Liver (tissue), 9 donors: ENCODE measurements around the gene PLIN4. TPM values are rescaled to one million over a fixed set of nuclear protein-coding genes. Genes with fewer than 3 reads are reported as not detected.

Experiments
- DNase-seq: peaks from one replicate; pipeline ENCODE4 v3.0.0-alpha.2; 2017; ENCODE audit warnings: low spot score
- H3K27ac ChIP-seq, 2 donors: one replicate each; pipeline ENCODE4 v1.7.0; 2013; ENCODE audit warnings: inconsistent platforms in 2 of 2, low read length in 2 of 2, control low read depth in 1 of 2, low read depth in 1 of 2, mild to moderate bottlenecking in 1 of 2
- H3K27me3 ChIP-seq, 4 donors: one replicate each; pipeline versions ENCODE4 v1.6.1 to v1.7.0; 2013; ENCODE audit warnings: low read length in 3 of 4, inconsistent platforms in 1 of 4, mild to moderate bottlenecking in 1 of 4, moderate library complexity in 1 of 4; ENCODE audit not compliant: control insufficient read depth in 4 of 4, insufficient read depth in 4 of 4
- H3K36me3 ChIP-seq, 4 donors: one replicate each; pipeline versions ENCODE4 v1.6.1 to v1.7.0; 2013; ENCODE audit warnings: low read length in 3 of 4, mild to moderate bottlenecking in 3 of 4, low read depth in 1 of 4, moderate library complexity in 1 of 4; ENCODE audit not compliant: control insufficient read depth in 4 of 4, insufficient read depth in 3 of 4
- H3K4me1 ChIP-seq, 4 donors: one replicate each; pipeline versions ENCODE4 v1.6.1 to v1.7.0; 2013; ENCODE audit warnings: low read length in 3 of 4, mild to moderate bottlenecking in 3 of 4, moderate library complexity in 1 of 4; ENCODE audit not compliant: control insufficient read depth in 4 of 4, insufficient read depth in 4 of 4
- H3K4me3 ChIP-seq, 3 donors: one replicate each; pipeline versions ENCODE4 v1.6.1 to v1.7.0; 2013; ENCODE audit warnings: low read length in 3 of 3, control low read depth in 1 of 3, low read depth in 1 of 3, mild to moderate bottlenecking in 1 of 3
- H3K9ac ChIP-seq, 2 donors: one replicate each; pipeline ENCODE4 v1.7.0; 2013; ENCODE audit warnings: low read length in 2 of 2, mild to moderate bottlenecking in 2 of 2, moderate library complexity in 2 of 2, control low read depth in 1 of 2, low read depth in 1 of 2
- H3K9me3 ChIP-seq, 4 donors: one replicate each; pipeline versions ENCODE4 v1.6.1 to v1.7.0; 2013; ENCODE audit warnings: low read length in 3 of 4; ENCODE audit not compliant: control insufficient read depth in 4 of 4
- CTCF ChIP-seq: fragments of 150-350 bp; IDR thresholded peaks from 2 replicates; pipeline ENCODE4 v1.5.1; 2017; ENCODE audit warnings: improper control_type of control experiment, low read depth, low read length; ENCODE audit not compliant: missing input control
- EGR1 ChIP-seq, 2 donors: IDR thresholded peaks; 2 replicates each; pipeline ENCODE4 v1.6.1; 2016 to 2018; ENCODE audit warnings: antibody characterized with exemption in 2 of 2, low read depth in 2 of 2
- GABPA ChIP-seq, 2 donors: IDR thresholded peaks in 1 of 2; conservative IDR thresholded peaks in 1 of 2; 2 replicates each; pipeline ENCODE4 v1.6.1; 2016; ENCODE audit warnings: antibody characterized with exemption in 2 of 2, mild to moderate bottlenecking in 1 of 2, moderate library complexity in 1 of 2
- HNF4G ChIP-seq: IDR thresholded peaks from 2 replicates; pipeline ENCODE4 v1.6.1; 2016; ENCODE audit warnings: antibody characterized with exemption
- JUND ChIP-seq, 2 donors: IDR thresholded peaks; 2 replicates each; pipeline ENCODE4 v1.6.1; 2016; ENCODE audit warnings: antibody characterized with exemption in 2 of 2
- NR2F2 ChIP-seq: IDR thresholded peaks from 2 replicates; pipeline ENCODE4 v1.6.1; 2016; ENCODE audit warnings: antibody characterized with exemption
- RAD21 ChIP-seq, 2 donors: IDR thresholded peaks; 2 replicates each; pipeline ENCODE4 v1.6.1; 2016; ENCODE audit warnings: antibody characterized with exemption in 2 of 2, mild to moderate bottlenecking in 2 of 2
- RXRA ChIP-seq, 2 donors: IDR thresholded peaks; 2 replicates each; pipeline ENCODE4 v1.6.1; 2017 to 2018; ENCODE audit warnings: antibody characterized with exemption in 2 of 2, mild to moderate bottlenecking in 1 of 2
- SP1 ChIP-seq: IDR thresholded peaks from 2 replicates; pipeline ENCODE4 v1.6.1; 2018; ENCODE audit warnings: antibody characterized with exemption, mild to moderate bottlenecking
- TAF1 ChIP-seq: conservative IDR thresholded peaks from 2 replicates; pipeline ENCODE4 v1.6.1; 2016; ENCODE audit warnings: antibody characterized with exemption, mild to moderate bottlenecking
- YY1 ChIP-seq: IDR thresholded peaks from 2 replicates; pipeline ENCODE4 v1.6.1; 2016; ENCODE audit warnings: antibody characterized with exemption, mild to moderate bottlenecking
- ZBTB33 ChIP-seq: IDR thresholded peaks from 2 replicates; pipeline ENCODE4 v1.6.1; 2016; ENCODE audit warnings: antibody characterized with exemption
- WGBS: extraction: QIAGEN DNeasy Blood & Tissue Kit; methylation state at CpG from one replicate; pipeline ENCODE4 v1.1.7; 2013; 5-methylcytosine and 5-hydroxymethylcytosine counted together
- polyA plus RNA-seq, 2 donors: library from polyadenylated mRNA; stranded (reverse) in 1 of 2; unstranded in 1 of 2; fragments of 200-250 nt in 1 of 2; fragments of >200 nt in 1 of 2; fragmentation: Nextera tagmentation in 1 of 2; extraction: Ambion mirVana in 1 of 2; gene quantifications; one replicate each; pipeline versions ENCODE4 v1.2.1 to v1.2.3, GENCODE V29; 2013 to 2015
- total RNA-seq, 2 donors: library from RNA; depleted of rRNA; stranded (reverse); fragments of >200 nt; gene quantifications; one replicate each; pipeline ENCODE4 v1.2.3, GENCODE V29; 2014
- TF ChIP-seq, protein P1 (sequence below): IDR thresholded peaks from 2 replicates; pipeline ENCODE4 v1.6.1; 2016; ENCODE audit warnings: antibody characterized with exemption
- TF ChIP-seq, protein P2 (sequence below): IDR thresholded peaks from 2 replicates; pipeline ENCODE4 v1.6.1; 2016; ENCODE audit warnings: antibody characterized with exemption, mild to moderate bottlenecking
- donor health status: healthy.
- donor health status: healthy.
- donor health status: healthy.
- donor health status: healthy.
- donor health status: healthy.

Gene PLIN4
- total and polyA plus RNA-seq, 4 donors = 3.1 to 49.1 (median 9.5) TPM

- no peak for DNase-seq
- H3K4me3 ChIP-seq = no peak overlapping the region
- H3K27me3 ChIP-seq = no peaks in the 10 kb centered on the region
- H3K9ac ChIP-seq = no peak overlapping the region
- H3K36me3 ChIP-seq = peaks cover 3 to 49% (median 13%) of the 10 kb centered on the region in 4 donors
- WGBS = 97% methylated on average over 41 of the region's 41 CpGs
- no peak for TF ChIP-seq HNF4G
- no peak for TF ChIP-seq RAD21 (IDR thresholded peaks at IDR 0.05)
- TF ChIP-seq RXRA (IDR thresholded peaks at IDR 0.05) = no peak
- TF ChIP-seq TAF1 = no peak
- no peak for TF ChIP-seq CTCF
- H3K4me1 ChIP-seq = no peaks in the 10 kb centered on the region
- H3K27ac ChIP-seq = no peak overlapping the region
- H3K9me3 ChIP-seq = no peaks in the 10 kb centered on the region
Observed at GRCh38 chr19:4493104-4493928, 25.0 kb downstream of the PLIN4 start.

- H3K9ac ChIP-seq = no peak overlapping the region
- no peak for TF ChIP-seq ZBTB33
- TF ChIP-seq NR2F2 = no peak
- no peak for TF ChIP-seq HNF4G
- TF ChIP-seq, protein P1, sequence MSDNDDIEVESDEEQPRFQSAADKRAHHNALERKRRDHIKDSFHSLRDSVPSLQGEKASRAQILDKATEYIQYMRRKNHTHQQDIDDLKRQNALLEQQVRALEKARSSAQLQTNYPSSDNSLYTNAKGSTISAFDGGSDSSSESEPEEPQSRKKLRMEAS = no peak
- no peaks in the 10 kb centered on the region for H3K9me3 ChIP-seq
- H3K36me3 ChIP-seq = peaks cover 3 to 44% (median 9%) of the 10 kb centered on the region in 4 donors
- no peaks in the 10 kb centered on the region for H3K27me3 ChIP-seq
- 96% methylated on average over 3 of the region's 3 CpGs for WGBS
- H3K27ac ChIP-seq = no peak overlapping the region
- no peak overlapping the region for H3K4me3 ChIP-seq
- no peak for DNase-seq
- no peaks in the 10 kb centered on the region for H3K4me1 ChIP-seq
Observed at GRCh38 chr19:4492337-4493103, 25.8 kb downstream of the PLIN4 start.

GRCh38 chr19:4491446-4491845, 26.8 kb downstream of the PLIN4 start:
- Histone ChIP-seq H3K27ac (no peak overlapping the region), H3K4me1 (no peaks in the 10 kb centered on the region), H3K4me3 (no peak overlapping the region), H3K9ac (no peak overlapping the region), H3K36me3 (peaks cover 3 to 42% (median 8%) of the 10 kb centered on the region in 4 donors), H3K9me3 (no peaks in the 10 kb centered on the region), H3K27me3 (no peaks in the 10 kb centered on the region)
- TF ChIP-seq HNF4G (no peak), EGR1 (IDR thresholded peaks at IDR 0.05; ENCODE audit: low read depth in 2 of 2) (no peak), JUND (IDR thresholded peaks at IDR 0.05) (no peak), SP1 (no peak), GABPA (IDR thresholded peaks at IDR 0.05 in 1 of 2, conservative IDR thresholded peaks at IDR 0.05 in 1 of 2) (no peak), YY1 (no peak), CTCF (no peak), RAD21 (IDR thresholded peaks at IDR 0.05) (no peak)
- TF ChIP-seq, protein P1 = no peak
- TF ChIP-seq, protein P2, sequence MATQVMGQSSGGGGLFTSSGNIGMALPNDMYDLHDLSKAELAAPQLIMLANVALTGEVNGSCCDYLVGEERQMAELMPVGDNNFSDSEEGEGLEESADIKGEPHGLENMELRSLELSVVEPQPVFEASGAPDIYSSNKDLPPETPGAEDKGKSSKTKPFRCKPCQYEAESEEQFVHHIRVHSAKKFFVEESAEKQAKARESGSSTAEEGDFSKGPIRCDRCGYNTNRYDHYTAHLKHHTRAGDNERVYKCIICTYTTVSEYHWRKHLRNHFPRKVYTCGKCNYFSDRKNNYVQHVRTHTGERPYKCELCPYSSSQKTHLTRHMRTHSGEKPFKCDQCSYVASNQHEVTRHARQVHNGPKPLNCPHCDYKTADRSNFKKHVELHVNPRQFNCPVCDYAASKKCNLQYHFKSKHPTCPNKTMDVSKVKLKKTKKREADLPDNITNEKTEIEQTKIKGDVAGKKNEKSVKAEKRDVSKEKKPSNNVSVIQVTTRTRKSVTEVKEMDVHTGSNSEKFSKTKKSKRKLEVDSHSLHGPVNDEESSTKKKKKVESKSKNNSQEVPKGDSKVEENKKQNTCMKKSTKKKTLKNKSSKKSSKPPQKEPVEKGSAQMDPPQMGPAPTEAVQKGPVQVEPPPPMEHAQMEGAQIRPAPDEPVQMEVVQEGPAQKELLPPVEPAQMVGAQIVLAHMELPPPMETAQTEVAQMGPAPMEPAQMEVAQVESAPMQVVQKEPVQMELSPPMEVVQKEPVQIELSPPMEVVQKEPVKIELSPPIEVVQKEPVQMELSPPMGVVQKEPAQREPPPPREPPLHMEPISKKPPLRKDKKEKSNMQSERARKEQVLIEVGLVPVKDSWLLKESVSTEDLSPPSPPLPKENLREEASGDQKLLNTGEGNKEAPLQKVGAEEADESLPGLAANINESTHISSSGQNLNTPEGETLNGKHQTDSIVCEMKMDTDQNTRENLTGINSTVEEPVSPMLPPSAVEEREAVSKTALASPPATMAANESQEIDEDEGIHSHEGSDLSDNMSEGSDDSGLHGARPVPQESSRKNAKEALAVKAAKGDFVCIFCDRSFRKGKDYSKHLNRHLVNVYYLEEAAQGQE = no peak
- 98% methylated on average over 21 of the region's 21 CpGs for WGBS
- DNase-seq = no peak
